ENCODE results near the gene BBC3. TPM values are rescaled to one million over a fixed set of nuclear protein-coding genes. Genes with fewer than 3 reads are reported as not detected.
A peak's percentile ranks its signal among the peaks of the same experiment; 100 is the strongest.

The BBC3 gene
- total RNA-seq, 1 donor from 2014 or later, result 19.1 TPM

GRCh38 chr19:47200530-47200929, 30.5 kb downstream of the BBC3 start:
- DNase-seq (ENCODE audit: low spot score in 2 of 2, unreplicated experiment in 2 of 2), result no peak
- Mint-ChIP-seq H3K4me1 (peaks cover 3% of the 10 kb centered on the region), H3K9me3 (no peaks in the 10 kb centered on the region), H3K27ac (no peak overlapping the region), H3K36me3 (peaks cover 24% of the 10 kb centered on the region), H3K27me3 (ENCODE audit: low read depth) (no peaks in the 10 kb centered on the region), H3K4me3 (no peak overlapping the region)
- TF ChIP-seq CTCF (IDR thresholded peaks at IDR 0.05; ENCODE audit: unreplicated experiment), result no peak

GRCh38 chr19:47197141-47197540, 33.9 kb downstream of the BBC3 start:
- Mint-ChIP-seq H3K4me3 (no peak overlapping the region), H3K4me1 (no peaks in the 10 kb centered on the region), H3K9me3 (no peaks in the 10 kb centered on the region), H3K27ac (peak overlapping the region; percentile 43), H3K27me3 (ENCODE audit: low read depth) (no peaks in the 10 kb centered on the region), H3K36me3 (peaks cover 22% of the 10 kb centered on the region)
- no peak for TF ChIP-seq CTCF (IDR thresholded peaks at IDR 0.05; ENCODE audit: unreplicated experiment)
- DNase-seq (ENCODE audit: low spot score in 2 of 2, unreplicated experiment in 2 of 2), result no peak

- H3K27ac Mint-ChIP-seq, result peak overlapping the region; percentile 50
- H3K4me1 Mint-ChIP-seq, result peaks cover 10% of the 10 kb centered on the region
- peaks cover 19% of the 10 kb centered on the region for H3K36me3 Mint-ChIP-seq
- no peak overlapping the region for H3K4me3 Mint-ChIP-seq
- TF ChIP-seq CTCF (IDR thresholded peaks at IDR 0.05; ENCODE audit: unreplicated experiment), result no peak
- no peak for DNase-seq (ENCODE audit: low spot score in 2 of 2, unreplicated experiment in 2 of 2)
- H3K9me3 Mint-ChIP-seq, result no peaks in the 10 kb centered on the region
- no peaks in the 10 kb centered on the region for H3K27me3 Mint-ChIP-seq (ENCODE audit: low read depth)
These were observed 35.6 kb downstream of the BBC3 start for GRCh38 chr19:47195434-47195833.

GRCh38 chr19:47190167-47190727, 40.8 kb downstream of the BBC3 start:
- Mint-ChIP-seq H3K4me1 (peaks cover 46% of the 10 kb centered on the region), H3K36me3 (peaks cover 13% of the 10 kb centered on the region), H3K27me3 (ENCODE audit: low read depth) (no peaks in the 10 kb centered on the region), H3K27ac (peak overlapping the region; percentile 94), H3K9me3 (no peaks in the 10 kb centered on the region), H3K4me3 (peak overlapping the region; percentile 6)
- no peak for TF ChIP-seq CTCF (IDR thresholded peaks at IDR 0.05; ENCODE audit: unreplicated experiment)
- DNase-seq (ENCODE audit: low spot score in 2 of 2, unreplicated experiment in 2 of 2), result peak in 1 of 2 experiments; percentile 47

- peaks cover 49% of the 10 kb centered on the region for H3K4me1 Mint-ChIP-seq
- TF ChIP-seq CTCF (IDR thresholded peaks at IDR 0.05; ENCODE audit: unreplicated experiment), result no peak
- DNase-seq (ENCODE audit: low spot score in 2 of 2, unreplicated experiment in 2 of 2), result no peak
- peaks cover 5% of the 10 kb centered on the region for H3K36me3 Mint-ChIP-seq
- H3K9me3 Mint-ChIP-seq, result no peaks in the 10 kb centered on the region
- no peaks in the 10 kb centered on the region for H3K27me3 Mint-ChIP-seq (ENCODE audit: low read depth)
- peak overlapping the region; percentile 94 for H3K27ac Mint-ChIP-seq
- no peak overlapping the region for H3K4me3 Mint-ChIP-seq
These were observed 42.4 kb downstream of the BBC3 start for GRCh38 chr19:47188507-47189033.

All from mesothelial cell of epicardium (in vitro differentiated cells).